H1 (cell line): ENCODE data around the gene ARMC9. TPM values are rescaled to one million over a fixed set of nuclear protein-coding genes. Genes with fewer than 3 reads are reported as not detected.

Experiments used
- CTCF ChIA-PET: fragments of 300-600 bp; sonication (Branson Sonifier 250); formaldehyde crosslinking; loops from one replicate; lab custom pipeline; 2021; ENCODE audit not compliant: partially characterized antibody; lab: Charles Lee
- POLR2A ChIA-PET: fragments of 300-600 bp; sonication (Branson Sonifier 250); formaldehyde crosslinking; loops from one replicate; lab custom pipeline; 2021; ENCODE audit warnings: inconsistent platforms; ENCODE audit not compliant: partially characterized antibody; lab: Charles Lee
- DNase-seq, 2 experiments: peaks; one replicate each; pipeline versions ENCODE4 v3.0.0 to v3.0.0-alpha.2; 2010 to 2022; ENCODE audit warnings: low spot score in 2 of 2, low read depth in 1 of 2, mixed read lengths in 1 of 2
- FAIRE-seq: peaks from 2 replicates; lab custom pipeline; 2011; peaks lifted over from hg19 to GRCh38; lab: Jason Lieb, UNC
- H2AFZ ChIP-seq: 2 replicates; pipeline ENCODE4 v1.8.1; 2012; ENCODE audit warnings: low read length, inconsistent platforms
- H2AK5ac ChIP-seq: 2 replicates; pipeline ENCODE4 v1.6.1; 2013; ENCODE audit warnings: low read depth, low read length
- H2BK120ac ChIP-seq: replicated peaks from 2 replicates; pipeline ENCODE3; 2013; ENCODE audit warnings: low read depth, low read length, inconsistent platforms
- H2BK12ac ChIP-seq: 2 replicates; pipeline ENCODE4 v1.6.1; 2013; ENCODE audit warnings: low read depth, low read length
- H2BK15ac ChIP-seq: 2 replicates; pipeline ENCODE4 v1.6.1; 2013; ENCODE audit warnings: low read length
- H2BK20ac ChIP-seq: 2 replicates; pipeline ENCODE4 v1.6.1; 2013; ENCODE audit warnings: low read length
- H2BK5ac ChIP-seq: 2 replicates; pipeline ENCODE4 v1.6.1; 2013; ENCODE audit warnings: low read depth, low read length
- H3K14ac ChIP-seq: 2 replicates; pipeline ENCODE4 v1.6.1; 2013; ENCODE audit warnings: inconsistent platforms; ENCODE audit not compliant: insufficient read length
- H3K18ac ChIP-seq: 2 replicates; pipeline ENCODE4 v1.6.1; 2013; ENCODE audit warnings: low read length; ENCODE audit errors: extremely low read depth
- H3K23ac ChIP-seq: 2 replicates; pipeline ENCODE4 v1.6.1; 2013; ENCODE audit warnings: inconsistent platforms; ENCODE audit not compliant: insufficient read length
- H3K23me2 ChIP-seq: 2 replicates; pipeline ENCODE4 v1.6.1; 2013; ENCODE audit warnings: low read depth, low read length
- H3K27ac ChIP-seq: 2 replicates; pipeline ENCODE4 v1.6.1; 2011; ENCODE audit warnings: low read depth, low read length, inconsistent platforms
- H3K27me3 ChIP-seq, 4 experiments: replicated peaks in 1 of 4; 1 replicate in 1 of 4; 2 replicates in 3 of 4; pipeline versions ENCODE4 v1.6.1 to v1.8.1; 2011 to 2013; ENCODE audit warnings: low read length in 3 of 4, mild to moderate bottlenecking in 3 of 4, inconsistent platforms in 2 of 4, mixed read lengths in 2 of 4, moderate library complexity in 1 of 4; ENCODE audit not compliant: control insufficient read depth in 3 of 4, insufficient read depth in 3 of 4; ENCODE audit errors: extremely low read depth in 1 of 4
- H3K36me3 ChIP-seq, 4 experiments: 2 replicates each; pipeline versions ENCODE4 v1.6.1 to v1.8.1; 2011 to 2013; ENCODE audit warnings: mild to moderate bottlenecking in 4 of 4, low read length in 3 of 4, moderate library complexity in 2 of 4, control low read depth in 1 of 4, inconsistent platforms in 1 of 4; ENCODE audit not compliant: insufficient read depth in 4 of 4, control insufficient read depth in 2 of 4
- H3K4ac ChIP-seq: replicated peaks from 2 replicates; pipeline ENCODE3; 2013; ENCODE audit warnings: low read length, low read depth, mixed read lengths, inconsistent platforms; ENCODE audit not compliant: insufficient read length
- H3K4me1 ChIP-seq, 4 experiments: replicated peaks in 1 of 4; 1 replicate in 1 of 4; 2 replicates in 3 of 4; pipeline versions ENCODE4 v1.6.1 to v1.8.1; 2011 to 2013; ENCODE audit warnings: low read length in 3 of 4, inconsistent platforms in 2 of 4, mixed read lengths in 1 of 4; ENCODE audit not compliant: insufficient read depth in 4 of 4, control insufficient read depth in 3 of 4
- H3K4me2 ChIP-seq, 2 experiments: 2 replicates each; pipeline versions ENCODE4 v1.6.1 to v1.8.1; 2011 to 2013; ENCODE audit warnings: low read depth in 2 of 2, low read length in 2 of 2, control low read depth in 1 of 2, inconsistent platforms in 1 of 2, mild to moderate bottlenecking in 1 of 2; ENCODE audit not compliant: insufficient read depth in 1 of 2
- H3K4me3 ChIP-seq, 4 experiments: fragments of 200-600, 300-600 bp in 1 of 4; sonication (generic), shearing (Covaris generic), sonication (Bioruptor Twin) in 1 of 4; 2 replicates each; pipeline versions ENCODE4 v1.5.1 to v1.8.1; 2011 to 2016; ENCODE audit warnings: low read length in 4 of 4, low read depth in 3 of 4, control low read depth in 2 of 4, inconsistent platforms in 2 of 4, mild to moderate bottlenecking in 2 of 4, mixed read lengths in 1 of 4, moderate library complexity in 1 of 4; ENCODE audit not compliant: insufficient read depth in 2 of 4; ENCODE audit errors: extremely low read depth in 1 of 4
- H3K56ac ChIP-seq: replicated peaks from 2 replicates; pipeline ENCODE3; 2013; ENCODE audit warnings: low read depth, mild to moderate bottlenecking, mixed read lengths, low read length, inconsistent platforms; ENCODE audit not compliant: insufficient read length
- H3K79me1 ChIP-seq: 2 replicates; pipeline ENCODE4 v1.6.1; 2013; ENCODE audit warnings: low read depth, low read length, control low read depth
- H3K79me2 ChIP-seq, 2 experiments: 2 replicates each; pipeline versions ENCODE4 v1.6.1 to v1.8.1; 2012 to 2013; ENCODE audit warnings: low read length in 2 of 2, mild to moderate bottlenecking in 2 of 2, inconsistent platforms in 1 of 2; ENCODE audit not compliant: insufficient read depth in 2 of 2, control insufficient read depth in 1 of 2
- H3K9ac ChIP-seq, 4 experiments: replicated peaks in 1 of 4; 1 replicate in 1 of 4; 2 replicates in 3 of 4; pipeline versions ENCODE4 v1.6.1 to v1.8.1; 2011 to 2013; ENCODE audit warnings: low read depth in 3 of 4, low read length in 3 of 4, control low read depth in 2 of 4, mild to moderate bottlenecking in 2 of 4, moderate library complexity in 2 of 4, inconsistent platforms in 1 of 4; ENCODE audit errors: extremely low read depth in 1 of 4
- H3K9me3 ChIP-seq, 2 experiments: 2 replicates each; pipeline versions ENCODE4 v1.6.1 to v1.8.1; 2012 to 2013; ENCODE audit warnings: mild to moderate bottlenecking in 2 of 2, moderate library complexity in 2 of 2, control low read depth in 1 of 2, inconsistent platforms in 1 of 2, low read depth in 1 of 2, low read length in 1 of 2, mixed read lengths in 1 of 2; ENCODE audit not compliant: insufficient read depth in 2 of 2
- H4K20me1 ChIP-seq, 2 experiments: replicated peaks in 1 of 2; 2 replicates each; pipeline versions ENCODE3 to v1.8.1; 2011 to 2013; ENCODE audit warnings: inconsistent platforms in 2 of 2, low read length in 2 of 2, mild to moderate bottlenecking in 1 of 2; ENCODE audit not compliant: insufficient read depth in 2 of 2, control insufficient read depth in 1 of 2
- H4K5ac ChIP-seq: 2 replicates; pipeline ENCODE4 v1.6.1; 2013; ENCODE audit warnings: low read length, low read depth, mixed read lengths, inconsistent platforms; ENCODE audit not compliant: insufficient read length
- H4K8ac ChIP-seq: 2 replicates; pipeline ENCODE4 v1.8.0; 2013; ENCODE audit warnings: mild to moderate bottlenecking, moderate library complexity, low read length, inconsistent platforms; ENCODE audit not compliant: insufficient read depth; ENCODE audit errors: extremely low read depth
- H4K91ac ChIP-seq: replicated peaks from 2 replicates; pipeline ENCODE3; 2013; ENCODE audit warnings: low read length, mixed read lengths, inconsistent platforms; ENCODE audit not compliant: insufficient read length
- CEBPB ChIP-seq: IDR thresholded peaks from 2 replicates; pipeline ENCODE4 v1.6.1; 2012; ENCODE audit warnings: low read depth, low read length
- CHD1 ChIP-seq: IDR thresholded peaks from 2 replicates; pipeline ENCODE4 v1.6.1; 2012; ENCODE audit warnings: low read depth, low read length, improper control_type of control experiment
- GTF2F1 ChIP-seq: IDR thresholded peaks from 2 replicates; pipeline ENCODE4 v1.6.1; 2012; ENCODE audit warnings: low read depth, low read length, improper control_type of control experiment, borderline replicate concordance
- JUN ChIP-seq: IDR thresholded peaks from 2 replicates; pipeline ENCODE4 v1.6.1; 2011; ENCODE audit warnings: low read depth, mild to moderate bottlenecking, improper control_type of control experiment, low read length
- KDM5A ChIP-seq: fragments of 200-600 bp; IDR thresholded peaks from 2 replicates; pipeline ENCODE4 v1.7.1; 2012; ENCODE audit warnings: mild to moderate bottlenecking, low read length, inconsistent platforms, mixed read lengths
- MAX ChIP-seq: IDR thresholded peaks from 2 replicates; pipeline ENCODE4 v1.6.1; 2012; ENCODE audit warnings: inconsistent platforms
- NRF1 ChIP-seq: IDR thresholded peaks from 2 replicates; pipeline ENCODE4 v1.6.1; 2011; ENCODE audit warnings: mild to moderate bottlenecking, low read depth, low read length, improper control_type of control experiment
- RBBP5 ChIP-seq: IDR thresholded peaks from 2 replicates; pipeline ENCODE4 v1.7.1; 2012; ENCODE audit warnings: low read depth, mild to moderate bottlenecking, inconsistent platforms, low read length, moderate library complexity, borderline replicate concordance
- RFX5 ChIP-seq: IDR thresholded peaks from 2 replicates; pipeline ENCODE4 v1.6.1; 2011; ENCODE audit warnings: low read depth, low read length, improper control_type of control experiment, borderline replicate concordance
- SAP30 ChIP-seq: fragments of 300-600 bp; sonication (generic); IDR thresholded peaks from 2 replicates; pipeline ENCODE4 v1.7.1; 2012; ENCODE audit warnings: low read length, moderate library complexity, mild to moderate bottlenecking, inconsistent platforms; ENCODE audit not compliant: insufficient read depth, insufficient replicate concordance
- SP2 ChIP-seq: IDR thresholded peaks from 2 replicates; pipeline ENCODE4 v1.6.1; 2012; ENCODE audit warnings: mild to moderate bottlenecking, low read length, inconsistent platforms
- USF2 ChIP-seq: IDR thresholded peaks from 2 replicates; pipeline ENCODE4 v1.6.1; 2011; ENCODE audit warnings: low read length, improper control_type of control experiment
- YY1 ChIP-seq: IDR thresholded peaks from 2 replicates; pipeline ENCODE4 v1.6.1; 2011; ENCODE audit warnings: low read depth, mild to moderate bottlenecking, low read length
- ZNF274 ChIP-seq: IDR thresholded peaks from 2 replicates; pipeline ENCODE4 v1.7.0; 2012; ENCODE audit warnings: low read length, borderline replicate concordance; ENCODE audit errors: extremely low read depth
- WGBS, 2 experiments: shearing (Covaris generic) in 1 of 2; methylation state at CpG; one replicate each; pipeline versions ENCODE4 v1.1.6 to v1.1.7; 2013 to 2015; ENCODE audit warnings: low lambda C conversion rate in 2 of 2, mixed read lengths in 2 of 2, inconsistent platforms in 1 of 2, low coverage in 1 of 2, missing lambda C conversion rate in 1 of 2; ENCODE audit not compliant: insufficient replicate concordance in 2 of 2, insufficient coverage in 1 of 2, insufficient read length in 1 of 2; ENCODE audit errors: extremely low coverage in 1 of 2, missing lambda C conversion rate in 1 of 2; 5-methylcytosine and 5-hydroxymethylcytosine counted together
- polyA plus RNA-seq, 7 experiments: library from polyadenylated mRNA; depleted of rRNA in 3 of 7; stranded (reverse) in 5 of 7; unstranded in 2 of 7; fragments of >200 nt in 5 of 7; fragments of 200-250 nt in 2 of 7; gene quantifications; 1 replicate in 5 of 7; 2 replicates in 1 of 7; 4 replicates in 1 of 7; pipeline versions ENCODE4 v1.2.1 to v1.2.3, GENCODE V29; 2011 to 2013; ENCODE audit warnings: missing spikeins in 2 of 7, mixed read lengths in 2 of 7
- total RNA-seq: library from RNA; stranded (reverse); fragmentation: NEBNext Ultra II Directional; extraction: Animal tissue kit (Norgen Biotek cat#: 25700); gene quantifications from 2 replicates; pipeline ENCODE4 v1.2.1, GENCODE V29; 2021

Gene ARMC9
- total and polyA plus RNA-seq, 2 of the 8 experiments (the other 6 are each of a cell fraction or from before 2014, with no cell fraction given) = 23.2 to 36.1 TPM

DNA sequence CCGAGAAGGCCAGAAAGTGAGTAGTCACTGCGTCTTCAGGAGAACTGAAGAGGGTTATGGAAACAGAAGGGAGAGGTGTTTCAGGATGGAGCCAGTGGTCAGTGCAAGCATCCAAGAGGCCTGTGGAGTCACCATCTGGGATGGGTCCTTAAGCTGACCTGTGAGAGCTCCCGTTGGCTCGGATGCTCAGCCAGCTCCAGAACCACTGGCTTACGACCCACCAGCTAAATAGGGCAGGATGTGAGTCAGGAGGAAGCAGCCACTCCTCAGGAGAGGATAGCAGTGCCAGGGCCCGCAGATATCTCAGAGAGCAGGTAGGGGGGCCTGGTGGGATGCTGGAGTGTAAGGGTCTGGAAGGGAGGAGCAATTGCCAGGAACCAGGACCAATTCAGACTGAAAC, 134.0 kb downstream of the ARMC9 start:
- H2BK12ac ChIP-seq = no peak overlapping the region
- ChIA-PET CTCF (interaction anchor here (1.3 to 3.2 kb wide), 4 partner anchors 35 to 78 kb away, joined by 3 to 11 read pairs (median 8); no protein-coding TSS in a partner anchor), POLR2A (no interaction called here)
- H2BK120ac ChIP-seq = no peak overlapping the region
- H3K27ac ChIP-seq = no peak overlapping the region
- H3K4ac ChIP-seq = no peak overlapping the region
- H3K14ac ChIP-seq = no peak overlapping the region
- H3K56ac ChIP-seq = no peak overlapping the region
- FAIRE-seq (no peak), DNase-seq (no peak)
- H3K9ac ChIP-seq = no peak overlapping the region
- no peaks in the 10 kb centered on the region for H3K79me2 ChIP-seq
- H3K79me1 ChIP-seq = no peaks in the 10 kb centered on the region
- no peaks in the 10 kb centered on the region for H3K23me2 ChIP-seq
- peaks cover 0 to 3% (median 1%) of the 10 kb centered on the region in 4 experiments; a peak in 2 of 7 replicates for H3K4me1 ChIP-seq
- H2AFZ ChIP-seq = no peak overlapping the region
- H3K23ac ChIP-seq = no peak overlapping the region
- H2BK5ac ChIP-seq = no peak overlapping the region
- no peaks in the 10 kb centered on the region for H3K27me3 ChIP-seq
- H2BK20ac ChIP-seq = no peak overlapping the region
- 92% methylated on average over 6 of the region's 6 CpGs; no CpG with 5 or more reads in 1 of the 2 experiments for WGBS, 2 experiments
- no peak overlapping the region for H2AK5ac ChIP-seq
- no peak overlapping the region for H4K5ac ChIP-seq
- no peaks in the 10 kb centered on the region for H4K20me1 ChIP-seq
- H3K4me3 ChIP-seq = no peak overlapping the region
- H3K18ac ChIP-seq = no peak overlapping the region
- H3K9me3 ChIP-seq = no peaks in the 10 kb centered on the region
- H3K36me3 ChIP-seq = peaks cover 0 to 4% (median 3%) of the 10 kb centered on the region in 4 experiments; a peak in 2 of 8 replicates
- no peak overlapping the region for H4K91ac ChIP-seq
- no peak overlapping the region for H4K8ac ChIP-seq
- H3K4me2 ChIP-seq = no peak overlapping the region
- H2BK15ac ChIP-seq = no peak overlapping the region
- TF ChIP-seq JUN (no peak), CHD1 (no peak), GTF2F1 (no peak), YY1 (no peak), MAX (no peak), SP2 (no peak), RBBP5 (no peak), RFX5 (no peak), CEBPB (no peak), NRF1 (no peak), KDM5A (no peak), ZNF274 (no peak), USF2 (no peak), SAP30 (no peak)
